ENCODE data around the gene SRL.
A peak's percentile ranks its signal among the peaks of the same experiment; 100 is the strongest.

SRL gene

GRCh38 chr16:4183237-4184037, 58.4 kb downstream of the SRL start:
- H3K4me3 ChIP-seq (ENCODE audit: low read length): peak overlapping the region; percentile 71
- peaks cover 2% of the 10 kb centered on the region for H3K27me3 ChIP-seq (ENCODE audit: control insufficient read depth, insufficient read depth, low read length)
- peaks cover 10% of the 10 kb centered on the region for H3K4me1 ChIP-seq (ENCODE audit: control insufficient read depth, insufficient read depth, low read length)
- no peaks in the 10 kb centered on the region for H3K9me3 ChIP-seq (ENCODE audit: control insufficient read depth, low read length)
- peak overlapping the region; percentile 89 for H3K9ac ChIP-seq (ENCODE audit: low read length)
- H3K36me3 ChIP-seq (ENCODE audit: control insufficient read depth, insufficient read depth, low read length): no peaks in the 10 kb centered on the region

- Histone ChIP-seq H3K27me3 (ENCODE audit: control insufficient read depth, insufficient read depth, low read length) (peaks cover 2% of the 10 kb centered on the region), H3K9me3 (ENCODE audit: control insufficient read depth, low read length) (no peaks in the 10 kb centered on the region), H3K9ac (ENCODE audit: low read length) (peak overlapping the region; percentile 89), H3K4me3 (ENCODE audit: low read length) (peak overlapping the region; percentile 71), H3K4me1 (ENCODE audit: control insufficient read depth, insufficient read depth, low read length) (peaks cover 10% of the 10 kb centered on the region), H3K36me3 (ENCODE audit: control insufficient read depth, insufficient read depth, low read length) (no peaks in the 10 kb centered on the region)
Observed at GRCh38 chr16:4182581-4183236, 59.2 kb downstream of the SRL start.

- Histone ChIP-seq H3K36me3 (ENCODE audit: control insufficient read depth, insufficient read depth, low read length) (no peaks in the 10 kb centered on the region), H3K4me3 (ENCODE audit: low read length) (no peak overlapping the region)
Observed at GRCh38 chr16:4180511-4180910, 61.4 kb downstream of the SRL start.

DNA sequence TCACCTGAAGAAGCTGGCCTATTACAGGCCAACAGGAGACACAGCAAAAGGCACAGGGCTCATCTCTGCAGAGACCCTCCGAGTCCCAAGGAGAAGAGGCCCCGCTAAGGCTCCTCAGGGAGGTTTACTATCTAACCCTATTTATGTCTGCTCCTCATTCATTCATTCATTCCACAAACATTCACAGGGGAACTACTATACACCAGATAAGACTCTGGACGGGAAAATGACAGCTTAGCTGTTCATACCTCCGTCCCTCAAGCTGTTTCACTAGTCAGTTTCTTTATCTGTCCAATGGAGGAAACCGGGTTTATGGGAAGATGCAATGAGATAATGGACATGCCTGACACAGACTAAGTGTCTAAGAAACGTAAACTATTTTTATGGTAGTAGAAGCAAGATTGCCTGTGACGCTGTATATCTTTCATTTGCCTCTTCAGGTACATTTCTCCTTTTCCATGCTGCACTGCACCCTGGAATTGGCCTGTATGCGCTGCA, 62.1 kb downstream of the SRL start:
- no peaks in the 10 kb centered on the region for H3K36me3 ChIP-seq (ENCODE audit: control insufficient read depth, insufficient read depth, low read length)
- H3K4me1 ChIP-seq (ENCODE audit: control insufficient read depth, insufficient read depth, low read length): peaks cover 19% of the 10 kb centered on the region
- no peak overlapping the region for H3K4me3 ChIP-seq (ENCODE audit: low read length)
- H3K9me3 ChIP-seq (ENCODE audit: control insufficient read depth, low read length): no peaks in the 10 kb centered on the region
- no peak overlapping the region for H3K9ac ChIP-seq (ENCODE audit: low read length)
- H3K27me3 ChIP-seq (ENCODE audit: control insufficient read depth, insufficient read depth, low read length): peaks cover 1% of the 10 kb centered on the region

More at GRCh38 chr16:4180511-4180910, 61.4 kb downstream of the SRL start:
- peaks cover 19% of the 10 kb centered on the region for H3K4me1 ChIP-seq (ENCODE audit: control insufficient read depth, insufficient read depth, low read length)
- no peak overlapping the region for H3K9ac ChIP-seq (ENCODE audit: low read length)
- H3K27me3 ChIP-seq (ENCODE audit: control insufficient read depth, insufficient read depth, low read length): no peaks in the 10 kb centered on the region
- H3K9me3 ChIP-seq (ENCODE audit: control insufficient read depth, low read length): no peaks in the 10 kb centered on the region

DNA sequence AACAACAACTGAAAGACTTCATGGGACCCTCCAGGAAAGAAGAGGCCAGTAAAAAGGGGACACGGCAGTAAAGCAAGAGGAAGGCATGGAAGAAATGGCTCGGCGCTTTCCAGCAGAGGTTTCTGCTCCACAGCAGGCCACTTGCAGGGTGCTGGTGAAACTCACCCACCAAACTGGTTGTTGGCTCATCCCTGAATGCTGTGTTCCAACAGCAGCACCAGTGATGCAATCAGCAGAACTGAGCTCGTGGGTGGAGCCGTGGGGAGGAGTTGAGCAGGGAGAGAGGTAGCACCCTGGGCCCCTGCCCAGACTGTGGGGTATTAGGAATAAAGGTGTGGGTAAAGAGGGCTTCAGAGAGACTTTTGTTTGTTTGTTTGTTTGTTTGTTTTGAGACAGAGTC, 62.9 kb downstream of the SRL start:
- no peaks in the 10 kb centered on the region for H3K36me3 ChIP-seq (ENCODE audit: control insufficient read depth, insufficient read depth, low read length)
- H3K27me3 ChIP-seq (ENCODE audit: control insufficient read depth, insufficient read depth, low read length): peaks cover 3% of the 10 kb centered on the region
- H3K9ac ChIP-seq (ENCODE audit: low read length): no peak overlapping the region
- no peaks in the 10 kb centered on the region for H3K9me3 ChIP-seq (ENCODE audit: control insufficient read depth, low read length)
- no peak overlapping the region for H3K4me3 ChIP-seq (ENCODE audit: low read length)
- H3K4me1 ChIP-seq (ENCODE audit: control insufficient read depth, insufficient read depth, low read length): peaks cover 12% of the 10 kb centered on the region

- no peak overlapping the region for H3K4me3 ChIP-seq (ENCODE audit: low read length)
- no peaks in the 10 kb centered on the region for H3K36me3 ChIP-seq (ENCODE audit: control insufficient read depth, insufficient read depth, low read length)
- no peak overlapping the region for H3K9ac ChIP-seq (ENCODE audit: low read length)
- H3K9me3 ChIP-seq (ENCODE audit: control insufficient read depth, low read length): no peaks in the 10 kb centered on the region
- H3K4me1 ChIP-seq (ENCODE audit: control insufficient read depth, insufficient read depth, low read length): peaks cover 12% of the 10 kb centered on the region
- peaks cover 3% of the 10 kb centered on the region for H3K27me3 ChIP-seq (ENCODE audit: control insufficient read depth, insufficient read depth, low read length)
Observed at GRCh38 chr16:4178468-4179010, 63.3 kb downstream of the SRL start.

DNA sequence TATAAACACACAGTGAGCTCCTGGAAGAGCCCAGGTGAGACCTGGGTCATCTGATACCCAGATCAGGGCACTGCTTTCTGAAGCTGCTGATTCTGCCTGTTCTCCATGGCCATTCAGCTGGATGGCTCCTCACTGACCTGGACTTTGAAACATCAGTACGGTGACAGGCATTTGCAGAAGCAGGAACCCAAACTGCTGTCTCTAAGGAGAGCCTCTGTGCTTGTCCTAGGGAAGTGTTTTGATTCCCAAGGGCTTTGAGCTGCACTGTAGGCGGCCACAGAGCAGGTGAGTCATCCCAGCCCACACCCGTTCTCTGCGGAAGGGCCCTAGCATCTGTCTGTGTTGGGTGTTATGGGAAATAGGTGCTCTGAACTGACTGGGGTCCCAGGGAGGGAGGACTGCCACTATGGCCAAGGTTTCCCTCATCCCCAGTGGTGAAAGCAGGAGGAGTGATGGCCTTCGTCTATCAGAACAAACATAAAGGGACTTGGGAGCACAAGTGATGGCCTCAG, 64.9 kb downstream of the SRL start:
- Histone ChIP-seq H3K9ac (ENCODE audit: low read length) (no peak overlapping the region), H3K27me3 (ENCODE audit: control insufficient read depth, insufficient read depth, low read length) (peaks cover 3% of the 10 kb centered on the region), H3K4me1 (ENCODE audit: control insufficient read depth, insufficient read depth, low read length) (peaks cover 9% of the 10 kb centered on the region), H3K4me3 (ENCODE audit: low read length) (no peak overlapping the region), H3K9me3 (ENCODE audit: control insufficient read depth, low read length) (no peaks in the 10 kb centered on the region), H3K36me3 (ENCODE audit: control insufficient read depth, insufficient read depth, low read length) (no peaks in the 10 kb centered on the region)

- Histone ChIP-seq H3K9ac (ENCODE audit: low read length) (no peak overlapping the region), H3K27me3 (ENCODE audit: control insufficient read depth, insufficient read depth, low read length) (peaks cover 3% of the 10 kb centered on the region), H3K4me3 (ENCODE audit: low read length) (no peak overlapping the region), H3K36me3 (ENCODE audit: control insufficient read depth, insufficient read depth, low read length) (no peaks in the 10 kb centered on the region), H3K9me3 (ENCODE audit: control insufficient read depth, low read length) (no peaks in the 10 kb centered on the region), H3K4me1 (ENCODE audit: control insufficient read depth, insufficient read depth, low read length) (peaks cover 9% of the 10 kb centered on the region)
Observed at GRCh38 chr16:4175849-4176248, 66.0 kb downstream of the SRL start.

DNA sequence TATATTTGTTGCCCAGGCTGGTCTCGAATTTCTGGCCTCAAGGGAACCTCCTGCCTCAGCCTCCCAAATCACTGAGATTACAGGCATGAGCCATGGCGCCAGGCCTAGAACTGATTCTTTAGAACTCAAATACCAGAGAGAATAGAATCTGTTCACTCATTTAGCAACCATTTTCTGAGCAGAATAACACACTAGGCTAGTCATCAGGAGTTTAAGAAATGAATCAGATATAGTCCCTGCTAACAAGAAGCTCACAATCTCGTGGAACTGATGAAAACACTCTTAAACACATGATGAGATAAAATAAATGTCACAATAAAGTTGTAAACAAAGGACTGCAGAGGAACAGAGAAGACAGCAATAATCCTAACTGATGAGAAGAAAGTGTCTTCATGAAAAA, 69.8 kb downstream of the SRL start:
- Histone ChIP-seq H3K4me1 (ENCODE audit: control insufficient read depth, insufficient read depth, low read length) (peaks cover 6% of the 10 kb centered on the region), H3K4me3 (ENCODE audit: low read length) (no peak overlapping the region), H3K9me3 (ENCODE audit: control insufficient read depth, low read length) (no peaks in the 10 kb centered on the region), H3K36me3 (ENCODE audit: control insufficient read depth, insufficient read depth, low read length) (no peaks in the 10 kb centered on the region), H3K27me3 (ENCODE audit: control insufficient read depth, insufficient read depth, low read length) (peaks cover 3% of the 10 kb centered on the region), H3K9ac (ENCODE audit: low read length) (no peak overlapping the region)

DNA sequence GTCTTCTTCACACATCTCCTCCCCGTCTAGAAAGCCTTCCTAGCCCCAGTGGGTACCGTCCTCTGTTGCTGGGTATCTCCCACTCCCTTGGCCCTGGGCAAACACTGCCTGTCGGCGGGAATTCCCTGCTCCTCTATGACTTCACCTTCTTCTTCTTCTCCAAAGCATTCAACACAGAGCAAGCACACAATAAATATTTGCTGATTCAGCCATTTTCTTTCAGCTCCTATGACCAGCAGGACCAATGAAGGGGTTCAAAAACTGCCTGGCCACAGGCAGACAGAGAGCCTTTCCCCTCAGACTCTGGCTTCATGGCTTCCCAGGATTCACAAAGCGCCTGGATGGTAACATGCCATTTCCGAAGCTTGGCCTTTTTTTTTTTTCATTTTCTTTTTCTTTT, 72.5 kb downstream of the SRL start:
- H3K36me3 ChIP-seq (ENCODE audit: control insufficient read depth, insufficient read depth, low read length): no peaks in the 10 kb centered on the region
- no peaks in the 10 kb centered on the region for H3K9me3 ChIP-seq (ENCODE audit: control insufficient read depth, low read length)
- H3K4me3 ChIP-seq (ENCODE audit: low read length): no peak overlapping the region
- no peaks in the 10 kb centered on the region for H3K27me3 ChIP-seq (ENCODE audit: control insufficient read depth, insufficient read depth, low read length)
- H3K9ac ChIP-seq (ENCODE audit: low read length): no peak overlapping the region
- no peaks in the 10 kb centered on the region for H3K4me1 ChIP-seq (ENCODE audit: control insufficient read depth, insufficient read depth, low read length)

GRCh38 chr16:4166821-4167220, 75.1 kb downstream of the SRL start:
- Histone ChIP-seq H3K36me3 (ENCODE audit: control insufficient read depth, insufficient read depth, low read length) (no peaks in the 10 kb centered on the region), H3K27me3 (ENCODE audit: control insufficient read depth, insufficient read depth, low read length) (no peaks in the 10 kb centered on the region), H3K4me3 (ENCODE audit: low read length) (no peak overlapping the region), H3K9ac (ENCODE audit: low read length) (no peak overlapping the region), H3K4me1 (ENCODE audit: control insufficient read depth, insufficient read depth, low read length) (no peaks in the 10 kb centered on the region), H3K9me3 (ENCODE audit: control insufficient read depth, low read length) (no peaks in the 10 kb centered on the region)

Measured in mucosa of stomach (tissue), 1 donor.